Measurements from ENCODE around the gene KIF6.
"Not testable (repeated sequence)": the region's sequence is repeated elsewhere in the genome, so short reads cannot be mapped to it uniquely, and the experiment has no call there.

KIF6 gene

DNA sequence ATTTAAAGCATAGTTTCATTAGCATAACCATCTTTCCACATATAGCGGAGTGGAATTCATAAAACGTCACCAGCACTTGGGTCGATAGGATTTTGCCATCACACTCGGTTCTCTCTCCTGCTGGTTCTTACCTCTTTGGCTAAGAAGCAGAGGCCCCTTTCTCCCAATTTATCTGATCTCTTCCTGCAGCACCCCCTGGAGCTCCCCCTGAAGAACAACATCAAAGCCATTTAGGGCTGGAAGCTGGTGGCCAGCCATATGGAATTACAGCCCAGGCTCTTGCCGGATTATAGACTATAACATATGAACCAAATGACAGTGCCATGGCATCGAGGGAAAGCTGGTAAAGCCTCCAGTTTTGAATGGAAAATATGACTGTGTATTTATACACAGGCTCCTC lies 6.4 kb upstream of the KIF6 start:
- no peaks in the 10 kb centered on the region for H3F3A ChIP-seq (ENCODE audit: insufficient read depth, low read length)
- no peaks in the 10 kb centered on the region for H3K36me3 ChIP-seq (replicated peaks; ENCODE audit: insufficient read depth, low read length)
- TF ChIP-seq EZH2phosphoT487 (IDR thresholded peaks at IDR 0.05; ENCODE audit: low read length) (no peak), EZH2 (optimal IDR thresholded peaks at IDR 0.05; ENCODE audit: low read depth, low read length) (no peak)
- TF ChIP-seq, protein P1, sequence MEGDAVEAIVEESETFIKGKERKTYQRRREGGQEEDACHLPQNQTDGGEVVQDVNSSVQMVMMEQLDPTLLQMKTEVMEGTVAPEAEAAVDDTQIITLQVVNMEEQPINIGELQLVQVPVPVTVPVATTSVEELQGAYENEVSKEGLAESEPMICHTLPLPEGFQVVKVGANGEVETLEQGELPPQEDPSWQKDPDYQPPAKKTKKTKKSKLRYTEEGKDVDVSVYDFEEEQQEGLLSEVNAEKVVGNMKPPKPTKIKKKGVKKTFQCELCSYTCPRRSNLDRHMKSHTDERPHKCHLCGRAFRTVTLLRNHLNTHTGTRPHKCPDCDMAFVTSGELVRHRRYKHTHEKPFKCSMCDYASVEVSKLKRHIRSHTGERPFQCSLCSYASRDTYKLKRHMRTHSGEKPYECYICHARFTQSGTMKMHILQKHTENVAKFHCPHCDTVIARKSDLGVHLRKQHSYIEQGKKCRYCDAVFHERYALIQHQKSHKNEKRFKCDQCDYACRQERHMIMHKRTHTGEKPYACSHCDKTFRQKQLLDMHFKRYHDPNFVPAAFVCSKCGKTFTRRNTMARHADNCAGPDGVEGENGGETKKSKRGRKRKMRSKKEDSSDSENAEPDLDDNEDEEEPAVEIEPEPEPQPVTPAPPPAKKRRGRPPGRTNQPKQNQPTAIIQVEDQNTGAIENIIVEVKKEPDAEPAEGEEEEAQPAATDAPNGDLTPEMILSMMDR (IDR thresholded peaks at IDR 0.05; ENCODE audit: low read length), result no peak
- no peaks in the 10 kb centered on the region for H3K27me3 ChIP-seq (replicated peaks; ENCODE audit: insufficient read depth, low read length)
- H3K9ac ChIP-seq (ENCODE audit: low read length), result no peak overlapping the region
- H3K4me3 ChIP-seq (ENCODE audit: low read length), result no peak overlapping the region
- no peaks in the 10 kb centered on the region for H3K4me1 ChIP-seq (ENCODE audit: low read length)
- H3K9me3 ChIP-seq (replicated peaks; ENCODE audit: insufficient read depth, low read length), result no peaks in the 10 kb centered on the region
- no peaks in the 10 kb centered on the region for H4K20me1 ChIP-seq (ENCODE audit: insufficient read depth, low read length)
- DNase-seq, result no peak
- H2AFZ ChIP-seq (ENCODE audit: low read length), result no peak overlapping the region
- no peak overlapping the region for H3K27ac ChIP-seq (ENCODE audit: low read length)
- H3K9me2 ChIP-seq (replicated peaks; ENCODE audit: insufficient read depth, low read length), result no peaks in the 10 kb centered on the region
- H3K79me2 ChIP-seq (ENCODE audit: low read length), result no peaks in the 10 kb centered on the region
- no peak overlapping the region for H3K4me2 ChIP-seq (ENCODE audit: low read depth, low read length)

DNA sequence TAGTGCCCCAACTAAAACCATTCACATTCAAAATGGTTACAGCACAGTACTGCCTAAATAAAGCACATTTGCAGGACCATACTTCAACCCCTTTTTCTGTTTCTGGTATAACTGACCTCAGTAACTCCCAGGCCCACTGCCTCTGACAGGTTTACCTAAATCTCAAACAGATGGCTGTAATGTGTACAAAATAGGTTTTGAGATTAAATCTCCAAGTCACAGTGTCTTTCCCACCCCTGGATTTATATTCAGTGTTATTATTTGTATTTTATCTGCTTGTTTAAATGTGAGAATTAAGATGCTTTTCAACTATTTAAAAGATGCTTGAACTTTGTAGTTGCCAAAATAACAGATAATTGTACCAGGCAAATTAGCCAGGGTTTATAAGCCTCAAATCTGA lies 4.7 kb upstream of the KIF6 start:
- no peaks in the 10 kb centered on the region for H3K27me3 ChIP-seq (replicated peaks; ENCODE audit: insufficient read depth, low read length)
- H3K9ac ChIP-seq (ENCODE audit: low read length), result no peak overlapping the region
- no peaks in the 10 kb centered on the region for H3K79me2 ChIP-seq (ENCODE audit: low read length)
- H3K4me3 ChIP-seq (ENCODE audit: low read length), result no peak overlapping the region
- no peaks in the 10 kb centered on the region for H4K20me1 ChIP-seq (ENCODE audit: insufficient read depth, low read length)
- H2AFZ ChIP-seq (ENCODE audit: low read length), result no peak overlapping the region
- no peak overlapping the region for H3K27ac ChIP-seq (ENCODE audit: low read length)
- no peaks in the 10 kb centered on the region for H3F3A ChIP-seq (ENCODE audit: insufficient read depth, low read length)
- H3K4me2 ChIP-seq (ENCODE audit: low read depth, low read length), result no peak overlapping the region
- no peaks in the 10 kb centered on the region for H3K36me3 ChIP-seq (replicated peaks; ENCODE audit: insufficient read depth, low read length)
- no peaks in the 10 kb centered on the region for H3K9me3 ChIP-seq (replicated peaks; ENCODE audit: insufficient read depth, low read length)
- H3K4me1 ChIP-seq (ENCODE audit: low read length), result no peaks in the 10 kb centered on the region
- H3K9me2 ChIP-seq (replicated peaks; ENCODE audit: insufficient read depth, low read length), result no peaks in the 10 kb centered on the region
- no peak for DNase-seq
- TF ChIP-seq EZH2phosphoT487 (IDR thresholded peaks at IDR 0.05; ENCODE audit: low read length) (no peak), EZH2 (optimal IDR thresholded peaks at IDR 0.05; ENCODE audit: low read depth, low read length) (no peak)
- TF ChIP-seq, protein P1 (IDR thresholded peaks at IDR 0.05; ENCODE audit: low read length), result no peak

DNA sequence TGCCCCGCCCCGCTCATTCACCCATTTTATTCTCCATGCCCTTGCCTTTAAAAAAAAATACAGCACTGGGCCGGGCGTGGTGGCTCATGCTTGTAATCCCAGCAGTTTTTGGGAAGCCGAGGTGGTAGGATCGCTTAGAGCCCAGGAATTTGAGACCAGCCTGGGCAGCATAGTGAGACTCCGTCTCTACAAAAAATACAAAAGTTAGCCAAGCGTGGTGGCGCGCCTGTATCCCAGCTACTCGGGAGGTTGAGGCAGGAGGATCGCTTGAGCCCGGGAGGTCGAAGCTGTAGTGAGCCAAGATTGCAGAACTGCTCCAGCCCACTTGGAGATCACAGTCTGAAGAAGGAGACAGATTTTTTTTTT lies 407 bp upstream of the KIF6 start:
- Histone ChIP-seq H3K36me3 (replicated peaks; ENCODE audit: insufficient read depth, low read length) (no peaks in the 10 kb centered on the region), H3K9me2 (replicated peaks; ENCODE audit: insufficient read depth, low read length) (no peaks in the 10 kb centered on the region), H3K9me3 (replicated peaks; ENCODE audit: insufficient read depth, low read length) (no peaks in the 10 kb centered on the region), H3K4me1 (ENCODE audit: low read length) (no peaks in the 10 kb centered on the region), H2AFZ (ENCODE audit: low read length) (peak overlapping the region; percentile 99), H3K79me2 (ENCODE audit: low read length) (no peaks in the 10 kb centered on the region), H3F3A (ENCODE audit: insufficient read depth, low read length) (no peaks in the 10 kb centered on the region), H3K4me2 (ENCODE audit: low read depth, low read length) (peak overlapping the region; percentile 77), H3K27me3 (replicated peaks; ENCODE audit: insufficient read depth, low read length) (no peaks in the 10 kb centered on the region), H3K4me3 (ENCODE audit: low read length) (peak overlapping the region; percentile 75), H3K9ac (ENCODE audit: low read length) (no peak overlapping the region; the same call in 1 of the 2 replicates), H4K20me1 (ENCODE audit: insufficient read depth, low read length) (no peaks in the 10 kb centered on the region), H3K27ac (ENCODE audit: low read length) (no peak overlapping the region)
- no peak for TF ChIP-seq EZH2phosphoT487 (IDR thresholded peaks at IDR 0.05; ENCODE audit: low read length)
- TF ChIP-seq, protein P1 (IDR thresholded peaks at IDR 0.05; ENCODE audit: low read length), result no peak
- TF ChIP-seq EZH2 (optimal IDR thresholded peaks at IDR 0.05; ENCODE audit: low read depth, low read length), result no peak
- no peak for DNase-seq

DNA sequence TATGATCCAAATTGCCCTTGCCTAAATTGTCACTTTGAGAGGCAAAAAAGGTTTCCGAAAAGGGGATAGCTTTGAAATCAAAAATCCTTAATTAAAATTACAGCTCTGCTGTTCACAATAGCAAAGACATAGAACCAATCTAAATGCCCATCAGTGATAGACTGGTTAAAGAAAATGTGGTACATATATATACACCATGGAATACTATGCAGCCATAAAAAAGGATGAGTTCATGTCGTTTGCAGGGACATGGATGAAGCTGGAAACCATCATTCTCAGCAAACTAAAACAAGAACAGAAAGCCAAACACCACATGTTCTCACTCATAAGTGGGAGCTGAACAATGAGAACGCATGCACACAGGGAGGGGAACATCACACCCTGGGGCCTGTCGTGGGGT lies 1.9 kb downstream of the KIF6 start:
- H3K9me3 ChIP-seq (replicated peaks; ENCODE audit: insufficient read depth, low read length); H3K4me2 ChIP-seq (ENCODE audit: low read depth, low read length); H3K4me3 ChIP-seq (ENCODE audit: low read length); H3K9me2 ChIP-seq (replicated peaks; ENCODE audit: insufficient read depth, low read length); H3K27me3 ChIP-seq (replicated peaks; ENCODE audit: insufficient read depth, low read length); H3K27ac ChIP-seq (ENCODE audit: low read length); DNase-seq; H3K9ac ChIP-seq (ENCODE audit: low read length); H2AFZ ChIP-seq (ENCODE audit: low read length); H4K20me1 ChIP-seq (ENCODE audit: insufficient read depth, low read length); H3K4me1 ChIP-seq (ENCODE audit: low read length); H3K79me2 ChIP-seq (ENCODE audit: low read length); H3F3A ChIP-seq (ENCODE audit: insufficient read depth, low read length); H3K36me3 ChIP-seq (replicated peaks; ENCODE audit: insufficient read depth, low read length): not testable (repeated sequence)
